ENCODE measurements around the gene DHRS7C.

DHRS7C gene

DNA sequence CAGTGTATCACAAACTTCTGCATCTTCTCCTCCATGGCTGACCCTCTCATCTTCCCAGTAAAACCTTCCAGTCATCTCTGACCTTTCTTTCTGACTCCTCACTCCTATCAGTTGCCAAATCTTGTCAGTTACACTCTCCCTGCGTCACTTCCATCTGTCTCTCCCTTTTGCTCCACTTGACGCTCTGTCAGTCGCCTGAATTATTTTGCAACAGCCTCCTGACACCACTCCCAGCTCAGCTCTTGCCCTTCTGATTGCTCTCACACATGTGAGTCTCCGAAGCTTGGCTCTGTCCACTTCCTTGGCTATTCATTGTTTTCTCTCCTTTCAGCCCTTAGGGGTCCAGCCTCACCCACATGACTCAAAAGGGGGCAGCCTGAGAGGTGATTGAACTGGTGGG lies 27.7 kb downstream of the DHRS7C start:
- DNase-seq, result no peak

GRCh38 chr17:9760266-9760665 lies 31.1 kb downstream of the DHRS7C start:
- no peak for DNase-seq

DNA sequence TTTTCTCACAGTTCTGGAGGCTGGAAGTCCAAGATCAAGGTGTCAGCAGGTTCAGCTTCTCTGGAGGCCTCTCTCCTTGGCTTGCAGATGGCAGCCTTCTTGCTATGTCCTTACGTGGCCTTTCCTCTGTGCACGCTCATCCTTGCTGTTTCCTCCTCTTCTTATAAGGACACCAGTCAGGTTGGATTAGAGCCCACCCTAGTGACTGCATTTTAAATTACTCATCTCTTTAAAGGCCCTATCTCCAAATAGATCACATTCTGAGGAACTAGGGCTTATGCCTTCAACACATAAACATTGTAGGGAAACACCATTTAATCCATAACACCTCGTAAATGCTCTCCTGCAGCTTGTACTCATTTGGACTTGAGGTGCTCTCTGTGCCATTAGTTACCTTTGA lies 36.3 kb downstream of the DHRS7C start:
- DNase-seq, result no peak

- DNase-seq, result no peak
Measured at GRCh38 chr17:9750524-9750923, 40.9 kb downstream of the DHRS7C start.

- no peak for DNase-seq
Measured at GRCh38 chr17:9729735-9730420, 61.5 kb downstream of the DHRS7C start.

DNA sequence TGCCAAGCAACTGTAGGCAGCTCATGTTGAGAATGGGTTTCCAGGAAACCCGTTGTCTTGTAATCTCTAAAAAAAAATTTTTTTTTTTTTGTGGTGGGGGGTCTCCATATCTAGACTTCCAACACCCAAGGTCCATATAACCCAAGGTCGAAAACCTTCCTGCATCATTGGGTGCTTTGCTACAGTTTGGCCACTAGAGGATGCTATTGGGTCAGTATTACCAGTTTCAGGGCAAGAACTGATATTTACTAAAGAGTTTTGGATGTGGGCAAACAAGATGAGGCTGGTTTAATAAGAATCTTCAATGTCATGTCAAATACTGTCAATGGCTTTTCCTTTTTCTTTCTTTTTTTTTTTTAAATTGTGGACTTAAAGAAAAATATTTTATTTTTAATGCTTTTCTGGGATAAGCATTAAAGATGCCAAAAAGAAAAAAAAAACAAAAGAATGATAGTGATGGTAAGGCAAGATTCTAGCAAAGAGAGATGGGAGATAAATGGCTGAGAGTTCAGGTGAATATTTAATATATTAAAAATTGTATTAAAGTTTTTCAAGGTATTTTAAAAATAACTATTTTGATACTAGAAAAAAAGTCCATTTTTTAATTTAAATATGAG lies 62.2 kb downstream of the DHRS7C start:
- no peak for DNase-seq

GRCh38 chr17:9728564-9728963 lies 62.8 kb downstream of the DHRS7C start:
- no peak for DNase-seq

GRCh38 chr17:9728005-9728404 lies 63.4 kb downstream of the DHRS7C start:
- no peak for DNase-seq

DNA sequence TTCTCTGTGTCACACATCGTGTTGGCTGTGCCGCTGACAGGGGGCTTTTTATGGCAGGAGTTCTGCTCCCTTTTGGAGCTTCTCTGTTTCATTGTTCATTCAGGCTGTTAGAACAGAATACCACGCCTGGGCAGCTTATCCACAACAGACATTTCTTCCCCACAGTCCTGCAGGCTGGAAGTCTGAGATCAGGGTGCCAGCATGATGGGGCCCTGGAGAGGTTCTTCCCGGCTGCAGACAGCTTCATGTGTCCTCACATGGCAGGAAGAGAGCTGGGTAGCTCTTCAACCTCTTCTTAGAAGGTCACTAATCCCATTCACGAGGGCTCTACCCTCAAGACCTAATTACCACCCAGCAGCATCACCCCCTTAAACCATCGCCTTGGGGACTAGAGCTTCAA lies 65.1 kb downstream of the DHRS7C start:
- no peak for DNase-seq

DNA sequence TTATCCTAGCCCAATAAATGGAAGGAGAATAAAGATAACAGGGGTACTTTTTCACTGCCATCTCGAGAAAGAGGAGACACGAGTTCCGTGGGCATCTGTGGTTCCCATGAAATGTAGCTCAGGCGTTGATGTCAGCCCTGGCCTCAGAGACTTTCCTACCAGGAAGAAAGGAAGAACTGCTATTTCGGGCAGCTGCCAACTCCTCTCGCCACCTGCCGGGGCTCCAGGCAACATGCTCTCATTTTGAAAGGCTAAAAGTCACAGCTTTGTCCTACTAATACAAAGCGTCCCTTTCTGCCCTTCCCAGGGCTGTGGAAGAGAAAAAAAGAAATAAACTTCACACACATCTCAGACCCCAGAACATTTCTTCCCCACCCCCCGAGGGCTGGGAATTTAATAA lies 65.8 kb downstream of the DHRS7C start:
- no peak for DNase-seq
